Lung microvascular endothelial cell (primary cell): ENCODE results near the gene P2RY4. TPM values are rescaled to one million over a fixed set of nuclear protein-coding genes. Genes with fewer than 3 reads are reported as not detected.
"Not testable (repeated sequence)": the region's sequence is repeated elsewhere in the genome, so short reads cannot be mapped to it uniquely, and the experiment has no call there.

Experiments used
- DNase-seq, 2 donors: peaks; one replicate each; pipeline versions ENCODE4 v3.0.0 to v3.0.0-alpha.2; 2010; ENCODE audit warnings: low read depth in 2 of 2
- total RNA-seq: library from RNA; depleted of rRNA; stranded (reverse); fragments of >200 nt; gene quantifications from 2 replicates; pipeline ENCODE4 v1.2.1, GENCODE V29; 2014

Gene P2RY4
- not detected in 2 replicates for total RNA-seq

GRCh38 chrX:70260104-70260503, at the start of gene P2RY4:
Gene P2RY4, minus strand, starts transcription at chrX:70260204. Its CDS starts 580 bp downstream, at chrX:70259624.
- no peak for DNase-seq

DNA sequence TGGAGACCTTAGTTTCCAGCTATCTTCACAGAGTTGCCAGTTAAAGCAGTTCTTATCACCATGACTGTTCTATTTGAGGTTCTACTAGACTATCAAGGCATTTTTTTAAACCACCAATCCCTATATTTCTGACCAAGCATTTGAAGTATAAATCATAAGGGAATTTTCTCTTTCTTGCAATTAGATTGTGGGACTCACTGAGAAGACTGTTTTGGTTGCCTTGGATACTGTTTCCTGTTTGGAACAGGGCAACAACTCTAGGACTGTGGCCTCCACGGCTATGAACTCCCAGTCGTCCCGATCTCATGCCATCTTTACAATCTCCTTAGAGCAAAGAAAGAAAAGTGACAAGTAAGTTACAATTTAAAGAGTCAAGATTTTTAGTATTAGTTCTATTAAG, 41.7 kb upstream of the P2RY4 start:
- peak; percentile 68 to 85 for DNase-seq

GRCh38 chrX:70293621-70294020, 33.6 kb upstream of the P2RY4 start:
- DNase-seq = peak in 1 of 2 donors; percentile 18

DNA sequence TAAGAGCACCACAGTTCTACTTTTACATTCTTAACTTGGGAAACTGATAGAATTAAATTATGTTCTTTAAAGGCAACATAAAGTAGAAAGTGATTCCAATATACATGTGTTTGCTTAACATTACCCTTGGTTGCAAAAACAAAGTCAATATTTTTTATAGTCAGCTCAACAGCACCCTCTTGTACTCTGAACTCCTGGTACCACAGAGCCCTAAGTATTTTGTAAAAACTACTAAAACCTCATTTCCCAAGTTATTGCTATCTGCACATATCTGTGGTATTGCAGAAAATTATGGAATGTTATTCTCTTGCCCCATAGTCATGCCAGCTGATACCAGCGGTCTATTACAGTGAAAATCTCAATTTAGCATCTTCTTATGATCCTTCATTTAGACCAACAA, 32.8 kb upstream of the P2RY4 start:
- no peak for DNase-seq

- DNase-seq = peak; percentile 82 to 89
These were observed 30.1 kb upstream of the P2RY4 start, which contains the start of the genes KIF4A and PDZD11 for GRCh38 chrX:70289793-70290770. Gene KIF4A, plus strand, starts transcription at chrX:70290104. Its CDS starts 355 bp downstream, at chrX:70290459. Gene PDZD11, minus strand, starts transcription at chrX:70289927. Its CDS starts 586 bp downstream, at chrX:70289341.

- DNase-seq = peak in 1 of 2 donors; percentile 4
These were observed 29.3 kb upstream of the P2RY4 start for GRCh38 chrX:70289168-70289792.

DNA sequence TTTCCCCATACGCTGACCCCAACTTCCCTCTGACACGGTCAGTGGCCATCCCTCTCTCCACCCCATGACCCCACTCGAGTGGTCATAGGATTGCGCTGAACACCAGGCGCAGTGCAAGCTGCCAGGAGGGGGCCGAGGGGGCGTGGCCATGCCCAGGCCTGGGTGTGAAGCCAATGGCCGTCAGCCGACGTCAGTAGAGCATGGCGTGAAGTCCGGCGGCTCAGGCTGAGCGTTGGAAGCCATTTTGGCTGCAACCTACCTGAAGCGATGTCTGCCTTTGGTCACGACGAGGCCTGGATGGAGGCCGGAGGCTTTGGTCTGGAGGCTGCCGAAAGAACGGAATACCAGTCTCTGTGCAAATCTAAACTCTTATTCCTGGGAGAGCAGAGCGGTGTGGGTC, 21.9 kb upstream of the P2RY4 start, which contains the start of gene RAB41:
RAB41 (plus strand) TSS at position 222 of the 400 bp plus-strand sequence; CDS start at position 268, 46 bp downstream.
- DNase-seq = no peak

- DNase-seq = no peak
These were observed 20.6 kb upstream of the P2RY4 start for GRCh38 chrX:70280573-70280972.

GRCh38 chrX:70279081-70279480, 19.1 kb upstream of the P2RY4 start:
- DNase-seq = no peak

DNA sequence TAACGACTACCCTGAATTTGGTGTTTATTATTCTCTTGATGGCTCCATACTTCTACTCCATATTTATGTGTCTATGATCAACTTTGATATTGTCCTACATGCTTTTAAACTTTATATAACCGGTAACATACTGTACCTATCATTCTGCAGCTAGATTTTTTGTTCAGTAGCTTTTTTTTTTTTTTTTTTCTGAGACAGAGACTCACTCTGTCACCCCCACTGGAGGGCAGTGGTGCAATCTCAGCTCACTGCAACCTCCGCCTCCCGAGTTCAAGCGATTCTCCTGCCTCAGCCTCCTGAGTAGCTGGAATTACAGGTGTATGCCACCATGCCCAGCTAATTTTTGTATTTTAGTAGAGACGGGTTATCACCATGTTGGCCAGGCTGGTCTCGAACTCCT, 14.0 kb upstream of the P2RY4 start:
- DNase-seq = not testable (repeated sequence)

- no peak for DNase-seq
These were observed 8.0 kb upstream of the P2RY4 start, which contains the start of gene ARR3 for GRCh38 chrX:70268034-70268433. Gene ARR3, plus strand, starts transcription at chrX:70268334. Its CDS starts 1,052 bp downstream, at chrX:70269386.

- DNase-seq = no peak
These were observed 4.8 kb upstream of the P2RY4 start for GRCh38 chrX:70264784-70265183.

- peak; percentile 34 to 35 for DNase-seq
These were observed 3.1 kb upstream of the P2RY4 start for GRCh38 chrX:70262952-70263567.

DNA sequence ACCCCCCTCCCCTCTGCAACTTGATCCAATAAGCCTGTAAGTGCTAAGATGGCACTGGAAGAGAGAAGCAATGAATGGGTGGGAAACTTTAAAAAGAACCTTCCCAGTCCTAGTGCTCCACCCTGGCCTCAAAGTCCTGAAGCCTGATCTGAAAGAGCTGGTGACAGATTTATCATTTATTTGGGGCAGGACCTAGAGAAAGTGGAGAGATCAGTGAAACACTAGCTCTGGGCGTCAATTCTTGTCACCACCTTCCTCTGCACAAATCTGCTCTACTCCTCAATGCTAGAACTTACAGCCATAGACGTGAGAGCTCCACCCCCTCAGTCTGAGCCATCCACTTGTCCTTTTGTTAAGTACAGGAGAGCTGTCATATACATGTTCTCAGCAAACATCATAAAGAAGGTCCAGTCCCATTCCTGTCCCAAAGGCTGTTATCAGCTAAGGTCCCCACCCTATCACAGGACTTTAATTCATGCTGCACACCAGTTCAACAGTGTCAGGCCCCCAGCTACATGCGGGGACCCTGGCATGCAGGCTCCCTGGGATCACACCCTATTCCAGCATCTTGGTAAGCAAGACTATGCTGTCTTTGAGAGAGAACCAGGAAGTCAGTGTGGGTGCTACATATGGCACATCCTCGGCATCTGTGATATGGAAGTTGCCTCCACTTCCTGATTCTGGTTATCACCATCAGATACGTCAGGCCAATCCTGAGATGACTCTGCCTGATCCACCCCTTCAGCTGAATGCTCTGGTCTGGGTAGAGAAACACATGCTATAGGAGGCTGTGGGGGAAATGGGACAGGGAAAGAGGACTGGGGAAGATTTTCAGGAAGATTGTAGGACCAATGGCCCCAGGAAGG, 2.3 kb downstream of the P2RY4 start:
- DNase-seq = no peak

DNA sequence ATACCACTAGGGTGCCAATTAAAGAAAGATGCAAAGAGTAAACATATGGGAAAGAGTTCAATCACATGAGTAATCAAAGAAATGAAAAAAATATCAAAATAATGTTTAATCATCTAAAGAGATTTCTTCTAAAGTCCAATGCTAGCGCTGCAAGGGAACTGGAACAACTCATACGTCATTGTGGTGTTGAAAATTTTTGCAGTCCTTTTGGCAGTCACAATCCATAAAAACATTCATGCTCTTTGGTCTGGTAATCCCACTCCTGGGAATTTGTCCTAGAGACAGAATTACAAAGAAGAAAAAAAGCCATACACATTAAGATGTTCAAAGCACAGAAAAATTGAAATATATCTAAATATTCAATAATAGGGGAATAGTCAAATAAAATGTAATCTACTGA, 4.6 kb downstream of the P2RY4 start:
- DNase-seq = no peak

- no peak for DNase-seq
These were observed 5.1 kb downstream of the P2RY4 start for GRCh38 chrX:70254909-70255308.

- no peak for DNase-seq
These were observed 6.0 kb downstream of the P2RY4 start for GRCh38 chrX:70254063-70254400.

DNA sequence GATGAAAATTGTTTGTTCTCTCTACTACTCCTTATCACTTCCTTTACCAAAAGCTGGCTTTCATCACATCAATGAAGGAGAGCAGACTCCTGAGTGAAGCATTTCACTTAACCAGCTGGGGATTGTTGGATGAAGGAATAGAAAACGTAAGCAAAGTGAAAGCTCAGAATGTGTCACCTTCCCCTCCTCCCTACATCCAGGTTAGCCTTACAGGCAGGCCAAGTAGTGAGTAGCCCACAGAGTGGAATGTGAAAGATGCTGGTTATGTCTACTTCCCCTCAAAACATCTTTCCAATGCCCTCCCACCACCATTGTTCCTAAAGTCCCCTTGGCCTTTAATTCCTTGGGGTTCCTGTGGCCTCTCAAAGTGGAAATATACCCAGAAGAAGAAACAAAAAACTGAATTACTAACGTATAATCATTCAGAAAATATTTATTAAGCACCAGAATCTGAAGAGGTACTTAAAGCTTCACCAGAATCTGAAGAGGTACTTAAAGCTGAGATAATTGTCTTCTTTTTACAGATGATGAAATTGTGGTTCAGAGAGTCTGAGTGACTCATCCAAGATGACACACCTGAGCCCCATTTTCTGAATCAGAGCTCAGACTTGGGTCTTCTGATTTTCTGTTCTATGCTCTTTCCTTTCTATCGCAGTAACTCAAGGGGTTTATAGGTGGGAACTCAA, 6.5 kb downstream of the P2RY4 start:
- no peak for DNase-seq

DNA sequence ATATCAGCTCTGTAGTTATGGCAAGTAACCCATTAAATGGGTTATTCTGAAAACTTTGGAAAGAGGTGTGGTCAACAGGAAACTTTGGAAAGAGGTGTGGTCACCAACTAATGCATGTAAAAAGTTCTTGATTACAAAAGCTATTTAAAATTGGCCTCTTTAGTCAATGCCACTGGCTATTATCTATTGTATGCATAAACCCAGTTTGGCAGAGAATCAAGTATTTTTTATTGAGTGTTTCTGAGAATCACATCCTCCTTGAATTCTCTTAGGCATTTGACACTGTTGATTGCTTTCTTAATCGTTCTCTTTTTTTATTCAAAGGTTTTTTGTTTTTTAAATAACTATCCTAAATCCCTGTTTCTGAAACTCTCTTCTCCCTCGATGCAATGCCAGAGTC, 7.5 kb downstream of the P2RY4 start:
- DNase-seq = no peak

- no peak for DNase-seq
These were observed 12.8 kb downstream of the P2RY4 start for GRCh38 chrX:70247252-70247651.
